ENCODE measurements around the gene SLC45A2. TPM values are rescaled to one million over a fixed set of nuclear protein-coding genes. Genes with fewer than 3 reads are reported as not detected.

SLC45A2 gene
- 0.09 TPM in 1 of 2 replicates, not detected in the other for total RNA-seq

GRCh38 chr5:33984671-33985124 lies at the start of gene SLC45A2:
Gene SLC45A2, minus strand, starts transcription at chr5:33984693. Its CDS starts 110 bp downstream, at chr5:33984583.

GRCh38 chr5:34007621-34008600 lies 23.4 kb upstream of the SLC45A2 start, which contains the start of gene AMACR:
Gene AMACR, minus strand, starts transcription at chr5:34008050. Its CDS starts 31 bp downstream, at chr5:34008019.

DNA sequence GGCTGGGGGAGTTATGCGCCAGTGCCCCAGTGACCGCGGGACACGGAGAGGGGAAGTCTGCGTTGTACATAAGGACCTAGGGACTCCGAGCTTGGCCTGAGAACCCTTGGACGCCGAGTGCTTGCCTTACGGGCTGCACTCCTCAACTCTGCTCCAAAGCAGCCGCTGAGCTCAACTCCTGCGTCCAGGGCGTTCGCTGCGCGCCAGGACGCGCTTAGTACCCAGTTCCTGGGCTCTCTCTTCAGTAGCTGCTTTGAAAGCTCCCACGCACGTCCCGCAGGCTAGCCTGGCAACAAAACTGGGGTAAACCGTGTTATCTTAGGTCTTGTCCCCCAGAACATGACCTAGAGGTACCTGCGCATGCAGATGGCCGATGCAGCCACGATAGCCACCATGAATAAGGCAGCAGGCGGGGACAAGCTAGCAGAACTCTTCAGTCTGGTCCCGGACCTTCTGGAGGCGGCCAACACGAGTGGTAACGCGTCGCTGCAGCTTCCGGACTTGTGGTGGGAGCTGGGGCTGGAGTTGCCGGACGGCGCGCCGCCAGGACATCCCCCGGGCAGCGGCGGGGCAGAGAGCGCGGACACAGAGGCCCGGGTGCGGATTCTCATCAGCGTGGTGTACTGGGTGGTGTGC lies 48.0 kb downstream of the SLC45A2 start, which contains the start of gene RXFP3:
TSS of gene RXFP3 (plus strand) at position 6 of the 636 bp plus-strand sequence. CDS start at position 361, 355 bp downstream.

Other genes starting within 250 kb of the SLC45A2 start
- gene ADAMTS12, start 92.7 kb downstream of the SLC45A2 start, total RNA-seq: 0.09 and 16.9 TPM in 2 replicates
- gene RXFP3, start 48.3 kb downstream of the SLC45A2 start, total RNA-seq: 0.09 TPM in 1 of 2 replicates, not detected in the other
- 5.6 and 6.7 TPM in 2 replicates for gene AMACR, start 23.4 kb upstream of the SLC45A2 start, total RNA-seq
- gene C1QTNF3, start 58.5 kb upstream of the SLC45A2 start, total RNA-seq: 0.28 and 0.54 TPM in 2 replicates

All from endothelial cell of coronary artery (primary cell).